SU-DHL-6 (cell line): ENCODE results near the gene PLEKHF1.

Experiments used
- H2AFZ ChIP-seq: fragments of 200-600 bp; sonication (generic); 2 replicates; pipeline ENCODE4 v1.6.1; 2014; ENCODE audit warnings: low read depth, mild to moderate bottlenecking, moderate library complexity, mixed read lengths, antibody characterized with exemption, low read length; ENCODE audit not compliant: severe bottlenecking
- H3F3A ChIP-seq: fragments of 200-600 bp; shearing (Covaris generic); 2 replicates; pipeline ENCODE4 v1.6.0; 2016; ENCODE audit warnings: antibody characterized with exemption, mild to moderate bottlenecking; ENCODE audit not compliant: insufficient read depth
- H3K27ac ChIP-seq: fragments of 200-600 bp; sonication (generic); 2 replicates; pipeline ENCODE4 v1.5.1; 2016; ENCODE audit warnings: low read depth, mild to moderate bottlenecking, low read length, moderate library complexity, mixed read lengths
- H3K27me3 ChIP-seq: fragments of 200-600 bp; sonication (generic), shearing (Covaris generic); 2 replicates; pipeline ENCODE4 v1.6.0; 2014; ENCODE audit warnings: mild to moderate bottlenecking, low read length
- H3K36me3 ChIP-seq: fragments of 200-600 bp; sonication (generic); 2 replicates; pipeline ENCODE4 v1.6.1; 2014; ENCODE audit warnings: mild to moderate bottlenecking, low read length, mixed read lengths
- H3K4me2 ChIP-seq: fragments of 300-600, 200-600 bp; shearing (Covaris generic), sonication (generic); 2 replicates; pipeline ENCODE4 v1.6.0; 2014; ENCODE audit warnings: low read length, low read depth, mild to moderate bottlenecking; ENCODE audit not compliant: poor library complexity, severe bottlenecking
- H3K4me3 ChIP-seq: fragments of 200-600 bp; sonication (generic); 2 replicates; pipeline ENCODE4 v1.5.1; 2014; ENCODE audit warnings: antibody characterized with exemption, low read length, mild to moderate bottlenecking, mixed read lengths; ENCODE audit not compliant: insufficient read depth, poor library complexity, severe bottlenecking
- H3K79me2 ChIP-seq: fragments of 200-600 bp; sonication (generic); 2 replicates; pipeline ENCODE4 v1.6.1; 2014; ENCODE audit warnings: mild to moderate bottlenecking, low read length, moderate library complexity; ENCODE audit not compliant: insufficient read depth
- H3K9ac ChIP-seq: fragments of 200-600 bp; sonication (generic); 2 replicates; pipeline ENCODE4 v1.7.0; 2014; ENCODE audit warnings: mild to moderate bottlenecking, low read length
- H3K9me2 ChIP-seq: fragments of 200-600 bp; sonication (generic); replicated peaks from 2 replicates; pipeline ENCODE4 v1.6.1; 2014; ENCODE audit warnings: low read length; ENCODE audit not compliant: insufficient read depth
- H3K9me3 ChIP-seq: fragments of 200-600 bp; sonication (generic); 2 replicates; pipeline ENCODE4 v1.6.1; 2014; ENCODE audit warnings: low read length, mixed read lengths; ENCODE audit not compliant: insufficient read depth
- H4K20me1 ChIP-seq: fragments of 200-600 bp; sonication (generic); 2 replicates; pipeline ENCODE4 v1.6.1; 2014; ENCODE audit warnings: low read depth, mild to moderate bottlenecking, antibody characterized with exemption, low read length, moderate library complexity, mixed read lengths
- EZH2phosphoT487 ChIP-seq: fragments of 200-600 bp; sonication (generic), shearing (Covaris generic); conservative IDR thresholded peaks from 2 replicates; pipeline ENCODE4 v1.6.1; 2018; ENCODE audit warnings: mild to moderate bottlenecking, antibody characterized with exemption, low read length, moderate library complexity, mixed read lengths
- TF ChIP-seq, protein P1 (sequence below): fragments of 200-600 bp; sonication (generic); IDR thresholded peaks from one replicate; pipeline ENCODE4 v1.5.1; 2017; ENCODE audit warnings: antibody characterized with exemption, mild to moderate bottlenecking, low read length, moderate library complexity; ENCODE audit not compliant: insufficient read depth, poor library complexity, severe bottlenecking

PLEKHF1 gene

DNA sequence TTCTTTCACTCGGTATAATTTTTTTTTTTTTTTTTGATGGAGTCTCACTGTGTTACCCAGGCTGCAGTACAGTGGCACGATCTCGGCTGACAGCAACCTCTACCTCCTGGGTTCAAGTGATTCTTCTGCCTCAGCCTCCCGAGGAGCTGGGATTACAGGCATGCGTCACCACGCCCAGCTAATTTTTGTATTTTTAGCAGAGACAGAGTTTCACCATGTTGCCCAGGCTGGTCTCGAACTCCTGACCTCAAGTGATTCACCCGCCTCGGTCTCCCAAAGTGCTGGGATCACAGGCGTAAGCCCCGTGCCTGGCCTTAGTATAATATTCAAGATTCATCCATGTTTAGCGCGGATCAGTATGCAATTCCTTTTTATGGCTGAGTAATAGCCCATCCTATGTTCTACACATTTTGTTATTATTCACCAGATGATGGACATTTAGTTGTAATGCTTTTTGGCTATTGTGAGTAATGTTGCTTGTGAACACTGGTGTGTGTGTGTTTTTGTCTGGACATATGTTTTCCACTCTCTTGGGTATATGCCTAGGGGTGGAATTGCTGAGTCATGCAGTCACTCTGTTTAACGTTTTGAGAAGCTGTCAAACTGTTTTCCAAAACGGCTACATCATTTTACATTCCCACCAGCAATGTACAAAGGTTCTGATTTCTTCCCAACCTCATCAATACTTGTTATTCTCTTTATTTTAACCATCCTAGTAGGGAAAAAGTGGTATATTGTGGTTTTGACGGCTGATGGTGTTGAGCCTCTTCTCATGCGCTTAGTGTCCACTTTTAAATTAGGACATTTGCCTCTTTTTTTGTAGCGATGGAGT is 22.9 kb downstream of the PLEKHF1 start:
- Histone ChIP-seq H3K79me2 (no peaks in the 10 kb centered on the region), H3K4me3 (no peak overlapping the region), H4K20me1 (no peaks in the 10 kb centered on the region), H3K36me3 (no peaks in the 10 kb centered on the region), H3F3A (no peaks in the 10 kb centered on the region), H3K27me3 (no peaks in the 10 kb centered on the region), H3K9me3 (no peaks in the 10 kb centered on the region; the same call in 1 of the 2 replicates), H3K9me2 (no peaks in the 10 kb centered on the region), H2AFZ (no peak overlapping the region), H3K9ac (no peak overlapping the region), H3K4me2 (no peak overlapping the region), H3K27ac (no peak overlapping the region)
- TF ChIP-seq, protein P1, sequence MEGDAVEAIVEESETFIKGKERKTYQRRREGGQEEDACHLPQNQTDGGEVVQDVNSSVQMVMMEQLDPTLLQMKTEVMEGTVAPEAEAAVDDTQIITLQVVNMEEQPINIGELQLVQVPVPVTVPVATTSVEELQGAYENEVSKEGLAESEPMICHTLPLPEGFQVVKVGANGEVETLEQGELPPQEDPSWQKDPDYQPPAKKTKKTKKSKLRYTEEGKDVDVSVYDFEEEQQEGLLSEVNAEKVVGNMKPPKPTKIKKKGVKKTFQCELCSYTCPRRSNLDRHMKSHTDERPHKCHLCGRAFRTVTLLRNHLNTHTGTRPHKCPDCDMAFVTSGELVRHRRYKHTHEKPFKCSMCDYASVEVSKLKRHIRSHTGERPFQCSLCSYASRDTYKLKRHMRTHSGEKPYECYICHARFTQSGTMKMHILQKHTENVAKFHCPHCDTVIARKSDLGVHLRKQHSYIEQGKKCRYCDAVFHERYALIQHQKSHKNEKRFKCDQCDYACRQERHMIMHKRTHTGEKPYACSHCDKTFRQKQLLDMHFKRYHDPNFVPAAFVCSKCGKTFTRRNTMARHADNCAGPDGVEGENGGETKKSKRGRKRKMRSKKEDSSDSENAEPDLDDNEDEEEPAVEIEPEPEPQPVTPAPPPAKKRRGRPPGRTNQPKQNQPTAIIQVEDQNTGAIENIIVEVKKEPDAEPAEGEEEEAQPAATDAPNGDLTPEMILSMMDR, result no peak
- TF ChIP-seq EZH2phosphoT487, result no peak

DNA sequence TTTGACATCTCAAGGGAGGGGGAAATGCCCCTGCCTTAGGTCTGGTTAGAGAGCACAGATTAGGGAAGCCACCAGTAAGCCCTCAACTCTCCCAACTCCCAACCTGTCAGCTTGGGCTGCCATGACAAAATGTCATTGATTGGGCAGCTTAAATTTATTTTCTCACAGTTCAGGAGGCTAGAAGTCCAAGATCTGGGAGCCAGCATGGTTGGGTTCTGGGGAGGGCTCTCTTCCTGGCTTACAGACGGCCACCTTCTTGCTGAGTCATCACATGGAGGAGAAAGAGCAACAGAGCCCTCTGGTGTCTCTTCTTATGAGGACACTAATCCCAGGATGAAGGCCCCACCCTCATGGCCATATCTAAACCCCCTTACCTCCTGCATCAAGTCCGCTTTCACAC is 25.6 kb downstream of the PLEKHF1 start:
- Histone ChIP-seq H3K36me3 (no peaks in the 10 kb centered on the region), H3K27ac (no peak overlapping the region), H3K9me2 (no peaks in the 10 kb centered on the region), H3K9ac (no peak overlapping the region), H3K27me3 (no peaks in the 10 kb centered on the region), H3K9me3 (peaks cover 8% of the 10 kb centered on the region; the same call in 1 of the 2 replicates), H3F3A (no peaks in the 10 kb centered on the region), H2AFZ (peak overlapping the region; percentile 85), H4K20me1 (no peaks in the 10 kb centered on the region), H3K4me3 (no peak overlapping the region), H3K4me2 (no peak overlapping the region), H3K79me2 (no peaks in the 10 kb centered on the region)
- TF ChIP-seq, protein P1, result peak; percentile 16
- no peak for TF ChIP-seq EZH2phosphoT487

DNA sequence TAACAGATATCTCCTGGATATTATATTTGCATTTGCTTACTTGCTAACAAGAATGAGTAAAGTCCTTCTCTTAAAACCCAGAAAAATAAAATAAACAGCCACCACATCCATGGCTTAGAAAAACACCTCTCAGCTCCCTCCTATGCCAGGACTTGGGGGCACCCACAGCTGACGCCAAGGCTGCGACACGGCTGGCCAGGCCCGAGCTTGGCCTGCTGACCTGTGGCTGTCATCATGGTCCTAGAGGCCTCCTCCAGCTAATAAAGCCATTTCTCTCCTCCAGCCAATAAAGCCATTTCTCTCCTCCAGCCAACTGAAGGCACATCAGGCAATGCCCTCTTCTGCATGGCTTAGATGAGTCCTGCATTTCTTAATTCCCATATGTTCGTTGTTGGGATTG is 28.9 kb downstream of the PLEKHF1 start:
- H3K79me2 ChIP-seq, result no peaks in the 10 kb centered on the region
- no peaks in the 10 kb centered on the region for H3F3A ChIP-seq
- H3K9me3 ChIP-seq, result peaks cover 14% of the 10 kb centered on the region; the same call in 1 of the 2 replicates
- H3K27me3 ChIP-seq, result no peaks in the 10 kb centered on the region
- no peaks in the 10 kb centered on the region for H4K20me1 ChIP-seq
- no peak overlapping the region for H2AFZ ChIP-seq
- H3K9me2 ChIP-seq, result no peaks in the 10 kb centered on the region
- no peak overlapping the region for H3K4me3 ChIP-seq
- no peak overlapping the region for H3K9ac ChIP-seq
- H3K27ac ChIP-seq, result no peak overlapping the region
- no peak overlapping the region for H3K4me2 ChIP-seq
- H3K36me3 ChIP-seq, result no peaks in the 10 kb centered on the region
- TF ChIP-seq, protein P1, result no peak
- TF ChIP-seq EZH2phosphoT487, result no peak
